Upper lobe of left lung (tissue), 6 donors: ENCODE measurements around the gene CHRNE. TPM values are rescaled to one million over a fixed set of nuclear protein-coding genes. Genes with fewer than 3 reads are reported as not detected.
A peak's percentile ranks its signal among the peaks of the same experiment; 100 is the strongest.
"Not testable (repeated sequence)": the region's sequence is repeated elsewhere in the genome, so short reads cannot be mapped to it uniquely, and the experiment has no call there.

Experiments used
- ATAC-seq, 2 donors: fragments of 200-7000 bp; cut with Tn5 transposase; one replicate each; pipeline ENCODE4 v1.9.1; 2022; ENCODE audit warnings: mild to moderate bottlenecking in 2 of 2, moderate library complexity in 2 of 2; ENCODE audit not compliant: low FRiP score in 2 of 2
- DNase-seq, 2 donors: peaks; one replicate each; pipeline ENCODE4 v3.0.0-alpha.2; 2019 to 2020
- H3K27ac ChIP-seq, 4 donors: fragments of 200-600 bp; sonication (generic); one replicate each; pipeline ENCODE4 v1.5.1; 2016 to 2019
- H3K27me3 ChIP-seq, 4 donors: fragments of 200-600 bp; sonication (generic); one replicate each; pipeline ENCODE4 v1.5.1; 2017 to 2019
- H3K36me3 ChIP-seq, 4 donors: fragments of 200-600 bp; sonication (generic); one replicate each; pipeline ENCODE4 v1.5.1; 2016 to 2019
- H3K4me1 ChIP-seq, 4 donors: fragments of 200-600 bp; sonication (generic); one replicate each; pipeline ENCODE4 v1.5.1; 2018 to 2019
- H3K4me3 ChIP-seq, 4 donors: fragments of 200-600 bp; sonication (generic); one replicate each; pipeline ENCODE4 v1.5.1; 2017 to 2019; ENCODE audit warnings: mild to moderate bottlenecking in 2 of 4, moderate library complexity in 1 of 4
- H3K9me3 ChIP-seq, 4 donors: fragments of 200-600 bp; sonication (generic); one replicate each; pipeline ENCODE4 v1.5.1; 2018 to 2019
- CTCF ChIP-seq, 6 experiments: fragments of 450-650 bp in 4 of 6; fragments of 200-600 bp in 2 of 6; sonication (generic) in 2 of 6; IDR thresholded peaks; one replicate each; pipeline ENCODE4 v1.5.1; 2016 to 2019; ENCODE audit warnings: antibody characterized with exemption in 6 of 6
- EP300 ChIP-seq, 4 donors: sonication (generic); formaldehyde crosslinking; IDR thresholded peaks; one replicate each; pipeline ENCODE4 v1.5.1; 2017; ENCODE audit warnings: antibody characterized with exemption in 4 of 4, control low read depth in 2 of 4
- POLR2A ChIP-seq, 4 donors: fragments of 450-650 bp; IDR thresholded peaks; one replicate each; pipeline ENCODE4 v1.5.1; 2016 to 2017; ENCODE audit warnings: antibody characterized with exemption in 4 of 4, mild to moderate bottlenecking in 2 of 4
- POLR2AphosphoS5 ChIP-seq, 2 donors: sonication (generic); formaldehyde crosslinking; IDR thresholded peaks; one replicate each; pipeline ENCODE4 v1.5.1; 2017; ENCODE audit warnings: antibody characterized with exemption in 2 of 2
- WGBS, 2 donors: methylation state at CpG; one replicate each; pipeline ENCODE4 v1.1.5; 2017 to 2018; 5-methylcytosine and 5-hydroxymethylcytosine counted together
- total RNA-seq, 6 donors: library from RNA; depleted of rRNA in 4 of 6; stranded (reverse); fragments of >200 nt in 4 of 6; gene quantifications; one replicate each; pipeline versions ENCODE4 v1.1.0 to v1.2.1, GENCODE V29; 2016 to 2021
- donor health status: DM: no; HTN: no; CAD: no; lungs with moderate emphysema.
- donor health status: DM: no; HTN: yes; CAD: no; lungs with severe emphysema.

Gene CHRNE
- total RNA-seq, 6 donors from 2014 or later, result 0.61 to 1.7 (median 1.2) TPM; not detected in 2

- peak in 1 of 2 donors; percentile 68 for DNase-seq
- Histone ChIP-seq H3K27ac (no peak overlapping the region), H3K36me3 (no peaks in the 10 kb centered on the region), H3K27me3 (no peaks in the 10 kb centered on the region), H3K4me3 (no peak overlapping the region), H3K4me1 (peaks cover under 1 to 4% (median 1%) of the 10 kb centered on the region in 4 donors), H3K9me3 (no peaks in the 10 kb centered on the region)
- TF ChIP-seq POLR2A (IDR thresholded peaks at IDR 0.05) (no peak), CTCF (IDR thresholded peaks at IDR 0.05) (no peak), POLR2AphosphoS5 (IDR thresholded peaks at IDR 0.05) (no peak), EP300 (IDR thresholded peaks at IDR 0.05) (no peak)
- ATAC-seq, result no peak
- 96 to 97% methylated on average over 18 of the region's 18 CpGs for WGBS, 2 donors
These were observed 26.0 kb upstream of the CHRNE start for GRCh38 chr17:4928881-4929280.

- not testable (repeated sequence) for H3K27me3 ChIP-seq, H3K9me3 ChIP-seq, ATAC-seq, DNase-seq, H3K36me3 ChIP-seq, H3K27ac ChIP-seq, H3K4me1 ChIP-seq, H3K4me3 ChIP-seq
- WGBS, 2 donors, result 88 to 89% methylated on average over 19 to 24 of the region's 24 CpGs
These were observed 23.9 kb upstream of the CHRNE start for GRCh38 chr17:4926577-4927335.

DNA sequence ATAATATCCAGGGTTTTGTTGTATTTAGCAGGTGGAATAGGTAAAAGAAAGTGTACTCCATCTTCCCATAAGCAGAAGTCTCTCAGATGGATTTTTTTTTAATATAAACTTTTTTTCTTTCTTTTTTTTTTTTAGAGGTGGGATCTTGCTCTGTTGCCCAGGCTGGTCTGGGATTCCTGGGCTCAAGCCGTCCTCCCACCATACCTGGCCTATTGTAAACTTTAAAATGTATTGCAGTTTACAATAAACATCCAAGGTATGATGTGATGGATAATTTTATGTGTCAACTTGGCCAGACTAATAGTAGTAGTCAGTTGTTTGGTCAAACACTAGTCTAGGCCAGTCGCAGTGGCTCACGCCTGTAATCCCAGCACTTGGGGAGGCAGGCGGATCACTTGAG, 18.4 kb upstream of the CHRNE start:
- 91 to 96% methylated on average over 4 of the region's 4 CpGs for WGBS, 2 donors
- no peaks in the 10 kb centered on the region for H3K36me3 ChIP-seq
- no peak overlapping the region for H3K27ac ChIP-seq
- no peak for ATAC-seq
- H3K4me1 ChIP-seq, result peaks cover 0 to 10% (median 3%) of the 10 kb centered on the region in 4 donors
- DNase-seq, result no peak
- H3K9me3 ChIP-seq, result no peaks in the 10 kb centered on the region
- TF ChIP-seq POLR2A (IDR thresholded peaks at IDR 0.05) (no peak), CTCF (IDR thresholded peaks at IDR 0.05) (no peak), EP300 (IDR thresholded peaks at IDR 0.05) (no peak), POLR2AphosphoS5 (IDR thresholded peaks at IDR 0.05) (no peak)
- no peaks in the 10 kb centered on the region for H3K27me3 ChIP-seq
- H3K4me3 ChIP-seq, result no peak overlapping the region

- ATAC-seq, result peak; percentile 78 to 85
- no peak overlapping the region for H3K27ac ChIP-seq
These were observed 17.6 kb upstream of the CHRNE start for GRCh38 chr17:4920351-4921048.

More at GRCh38 chr17:4920351-4921048, 17.6 kb upstream of the CHRNE start:
- no peak for TF ChIP-seq CTCF (IDR thresholded peaks at IDR 0.05)
- TF ChIP-seq POLR2A (IDR thresholded peaks at IDR 0.05), result no peak
- TF ChIP-seq POLR2AphosphoS5 (IDR thresholded peaks at IDR 0.05), result no peak
- TF ChIP-seq EP300 (IDR thresholded peaks at IDR 0.05), result no peak
- 74 to 79% methylated on average over 9 to 10 of the region's 10 CpGs for WGBS, 2 donors
- H3K4me1 ChIP-seq, result peaks cover 0 to 10% (median 3%) of the 10 kb centered on the region in 4 donors
- no peaks in the 10 kb centered on the region for H3K9me3 ChIP-seq
- H3K27me3 ChIP-seq, result no peaks in the 10 kb centered on the region
- H3K36me3 ChIP-seq, result no peaks in the 10 kb centered on the region
- peak in 1 of 2 donors; percentile 64 for DNase-seq
- no peak overlapping the region for H3K4me3 ChIP-seq
